H9 (cell line): Measurements from ENCODE around the gene PPP2R5B. TPM values are rescaled to one million over a fixed set of nuclear protein-coding genes. Genes with fewer than 3 reads are reported as not detected.

Experiments
- DNase-seq: peaks from one replicate; pipeline ENCODE4 v3.0.0-alpha.2; 2017
- H2AFZ ChIP-seq: one replicate; pipeline ENCODE4 v1.6.1; 2013; ENCODE audit warnings: mild to moderate bottlenecking, low read length, control low read depth, moderate library complexity
- H2AK5ac ChIP-seq: 2 replicates; pipeline ENCODE4 v1.6.1; 2013; ENCODE audit warnings: low read length, control low read depth, mixed read lengths; ENCODE audit not compliant: insufficient read length
- H2BK120ac ChIP-seq: one replicate; pipeline ENCODE4 v1.6.1; 2013; ENCODE audit warnings: low read depth, mild to moderate bottlenecking, low read length, control low read depth, inconsistent platforms; ENCODE audit not compliant: poor library complexity, severe bottlenecking
- H2BK12ac ChIP-seq: 2 replicates; pipeline ENCODE4 v1.6.1; 2013; ENCODE audit warnings: low read length, control low read depth, mixed read lengths, low read depth; ENCODE audit not compliant: insufficient read length
- H2BK15ac ChIP-seq: 2 replicates; pipeline ENCODE4 v1.6.1; 2013; ENCODE audit warnings: low read depth, low read length, control low read depth
- H2BK20ac ChIP-seq: one replicate; pipeline ENCODE4 v1.6.1; 2013; ENCODE audit warnings: low read depth, mild to moderate bottlenecking, low read length, control low read depth, inconsistent platforms; ENCODE audit not compliant: poor library complexity, severe bottlenecking
- H2BK5ac ChIP-seq: 2 replicates; pipeline ENCODE4 v1.6.1; 2013; ENCODE audit warnings: low read length, control low read depth, mixed read lengths; ENCODE audit not compliant: insufficient read length
- H3K14ac ChIP-seq: 2 replicates; pipeline ENCODE4 v1.6.1; 2013; ENCODE audit warnings: low read length, control low read depth; ENCODE audit not compliant: insufficient read depth
- H3K18ac ChIP-seq: 2 replicates; pipeline ENCODE4 v1.6.1; 2013; ENCODE audit warnings: low read depth, mild to moderate bottlenecking, mixed read lengths, low read length, control low read depth; ENCODE audit not compliant: insufficient read length
- H3K23ac ChIP-seq: 2 replicates; pipeline ENCODE4 v1.6.1; 2013; ENCODE audit warnings: low read length, control low read depth, mixed read lengths, low read depth; ENCODE audit not compliant: insufficient read length
- H3K23me2 ChIP-seq: 2 replicates; pipeline ENCODE4 v1.6.1; 2013; ENCODE audit warnings: low read depth, mild to moderate bottlenecking, mixed read lengths, low read length, control low read depth; ENCODE audit not compliant: insufficient read length, poor library complexity, severe bottlenecking
- H3K27ac ChIP-seq: 2 replicates; pipeline ENCODE4 v1.5.1; 2013; ENCODE audit warnings: low read length, control low read depth, mixed read lengths, low read depth; ENCODE audit not compliant: insufficient read length
- H3K27me3 ChIP-seq: 2 replicates; pipeline ENCODE4 v1.6.1; 2013; ENCODE audit warnings: low read length, control low read depth, inconsistent platforms; ENCODE audit not compliant: insufficient read depth
- H3K4ac ChIP-seq: 2 replicates; pipeline ENCODE4 v1.6.1; 2013; ENCODE audit warnings: low read depth, mild to moderate bottlenecking, control low read depth, inconsistent platforms, low read length, moderate library complexity
- H3K4me1 ChIP-seq: 2 replicates; pipeline ENCODE4 v1.6.1; 2013; ENCODE audit warnings: low read length, control low read depth, inconsistent platforms; ENCODE audit not compliant: insufficient read depth
- H3K4me2 ChIP-seq: 2 replicates; pipeline ENCODE4 v1.6.1; 2013; ENCODE audit warnings: low read length, control low read depth, mixed read lengths; ENCODE audit not compliant: insufficient read length, insufficient read depth
- H3K56ac ChIP-seq: 2 replicates; pipeline ENCODE4 v1.6.1; 2013; ENCODE audit warnings: low read depth, mild to moderate bottlenecking, mixed read lengths, low read length, control low read depth; ENCODE audit not compliant: insufficient read length
- H3K79me1 ChIP-seq: 2 replicates; pipeline ENCODE4 v1.6.1; 2013; ENCODE audit warnings: low read depth, mild to moderate bottlenecking, moderate library complexity, low read length, control low read depth, inconsistent platforms; ENCODE audit not compliant: insufficient read depth, poor library complexity, severe bottlenecking
- H3K79me2 ChIP-seq: 2 replicates; pipeline ENCODE4 v1.6.1; 2013; ENCODE audit warnings: low read length, control low read depth, inconsistent platforms; ENCODE audit not compliant: insufficient read depth
- H3K9ac ChIP-seq: 2 replicates; pipeline ENCODE4 v1.6.1; 2013; ENCODE audit warnings: low read length, control low read depth, mixed read lengths; ENCODE audit not compliant: insufficient read length; ENCODE audit errors: extremely low read depth
- H3K9me3 ChIP-seq: one replicate; pipeline ENCODE4 v1.6.1; 2013; ENCODE audit warnings: low read depth, low read length, inconsistent platforms; ENCODE audit not compliant: control insufficient read depth
- H3T11ph ChIP-seq: one replicate; pipeline ENCODE4 v1.6.1; 2013; ENCODE audit warnings: mild to moderate bottlenecking, low read length, control low read depth, inconsistent platforms
- H4K20me1 ChIP-seq: one replicate; pipeline ENCODE4 v1.6.1; 2013; ENCODE audit not compliant: control insufficient read depth, insufficient read length, insufficient read depth
- H4K5ac ChIP-seq: 2 replicates; pipeline ENCODE4 v1.6.1; 2013; ENCODE audit warnings: low read depth, mild to moderate bottlenecking, mixed read lengths, low read length, control low read depth; ENCODE audit not compliant: insufficient read length
- H4K8ac ChIP-seq: replicated peaks from 2 replicates; pipeline ENCODE4 v1.6.1; 2013; ENCODE audit warnings: low read length, control low read depth, mixed read lengths, low read depth; ENCODE audit not compliant: insufficient read length
- H4K91ac ChIP-seq: 2 replicates; pipeline ENCODE4 v1.6.1; 2013; ENCODE audit warnings: low read depth, mild to moderate bottlenecking, moderate library complexity, mixed read lengths, low read length, control low read depth; ENCODE audit not compliant: insufficient read length
- H3K27ac Mint-ChIP-seq, 3 experiments: 2 replicates in 2 of 3; 3 replicates in 1 of 3; pipeline ENCODE4 v1.8.0; 2020 to 2021; ENCODE audit warnings: mixed read lengths in 3 of 3, mild to moderate bottlenecking in 1 of 3, moderate library complexity in 1 of 3
- H3K27me3 Mint-ChIP-seq: 2 replicates; pipeline ENCODE4 v1.8.0; 2021; ENCODE audit warnings: low read depth, mild to moderate bottlenecking, moderate library complexity, mixed read lengths
- H3K36me3 Mint-ChIP-seq, 3 experiments: 2 replicates in 2 of 3; 3 replicates in 1 of 3; pipeline ENCODE4 v1.8.0; 2020 to 2021; ENCODE audit warnings: low read depth in 3 of 3, mixed read lengths in 3 of 3; ENCODE audit not compliant: insufficient read depth in 1 of 3
- H3K4me1 Mint-ChIP-seq, 2 experiments: 2 replicates each; pipeline ENCODE4 v1.8.0; 2020; ENCODE audit warnings: mixed read lengths in 2 of 2
- H3K4me3 Mint-ChIP-seq, 2 experiments: 2 replicates in 1 of 2; 3 replicates in 1 of 2; pipeline ENCODE4 v1.8.0; 2020 to 2021; ENCODE audit warnings: mild to moderate bottlenecking in 2 of 2, mixed read lengths in 2 of 2, moderate library complexity in 1 of 2
- H3K9me3 Mint-ChIP-seq, 2 experiments: 2 replicates in 1 of 2; 3 replicates in 1 of 2; pipeline ENCODE4 v1.8.0; 2020; ENCODE audit warnings: mild to moderate bottlenecking in 2 of 2, mixed read lengths in 2 of 2, moderate library complexity in 1 of 2
- WGBS: extraction: QIAGEN DNeasy Blood & Tissue Kit; methylation state at CpG from one replicate; pipeline ENCODE4 v1.1.7; 2013; ENCODE audit warnings: missing lambda C conversion rate, low lambda C conversion rate, mixed read lengths; ENCODE audit not compliant: insufficient read length; ENCODE audit errors: extremely low coverage; 5-methylcytosine and 5-hydroxymethylcytosine counted together
- total RNA-seq: library from RNA; stranded (reverse); gene quantifications from 2 replicates; pipeline ENCODE4 v1.2.1, GENCODE V29; 2021
- TF ChIP-seq, protein P1 (sequence below): fragments of 200-600 bp; sonication (generic); conservative IDR thresholded peaks from 3 replicates; pipeline ENCODE4 v1.8.0; 2021; ENCODE audit warnings: antibody characterized with exemption, mild to moderate bottlenecking

PPP2R5B gene
- total RNA-seq, 1 experiment from 2014 or later, result 6.3 TPM

DNA sequence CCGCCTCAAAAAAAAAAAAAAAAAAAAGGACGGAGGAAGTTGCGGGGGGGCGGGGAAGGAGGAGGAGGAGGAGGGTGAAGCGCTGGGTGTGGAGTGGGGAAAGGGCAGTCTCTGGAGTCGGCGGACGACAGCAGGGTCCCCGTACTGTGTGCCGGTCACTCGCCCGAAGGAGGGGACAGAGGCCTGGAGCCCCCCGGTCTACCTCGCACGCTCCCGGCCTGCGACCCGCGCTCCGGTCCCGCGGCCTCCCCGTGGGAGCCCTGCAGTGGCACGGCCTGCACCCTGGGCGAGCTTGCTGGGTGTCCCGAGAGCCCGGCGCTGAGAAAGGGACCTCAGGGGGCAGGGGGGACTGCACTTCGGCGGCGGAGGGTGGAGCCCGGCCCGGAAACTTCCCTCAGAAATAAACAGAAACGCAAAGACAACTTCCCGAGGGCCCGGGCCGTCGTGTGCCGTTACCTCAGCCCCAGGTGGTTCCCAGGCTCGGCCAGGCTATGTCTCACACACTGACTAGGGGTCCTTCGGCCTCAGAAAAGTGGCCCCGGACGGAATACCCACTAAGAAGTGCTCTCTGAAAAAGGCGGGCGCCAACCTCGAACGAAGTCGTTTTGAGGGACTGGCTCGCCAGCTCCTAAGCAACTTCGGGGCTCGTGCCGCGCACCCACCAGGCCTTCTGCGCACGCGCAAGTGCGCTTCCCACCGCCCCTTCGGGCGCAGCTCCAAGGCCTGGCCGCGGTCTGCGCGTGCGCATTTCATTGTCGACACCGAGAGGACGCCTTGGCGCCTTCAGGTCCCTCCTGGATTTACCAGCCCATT is 47.1 kb downstream of the PPP2R5B start, which contains the start of gene MAJIN:
MAJIN (minus strand) TSS at position 688 of the 813 bp plus-strand sequence. CDS start 12,703 bp downstream, outside the sequence.
- no peak within 1 kb of the TSS for H3K4me2 ChIP-seq
- TF ChIP-seq, protein P1, sequence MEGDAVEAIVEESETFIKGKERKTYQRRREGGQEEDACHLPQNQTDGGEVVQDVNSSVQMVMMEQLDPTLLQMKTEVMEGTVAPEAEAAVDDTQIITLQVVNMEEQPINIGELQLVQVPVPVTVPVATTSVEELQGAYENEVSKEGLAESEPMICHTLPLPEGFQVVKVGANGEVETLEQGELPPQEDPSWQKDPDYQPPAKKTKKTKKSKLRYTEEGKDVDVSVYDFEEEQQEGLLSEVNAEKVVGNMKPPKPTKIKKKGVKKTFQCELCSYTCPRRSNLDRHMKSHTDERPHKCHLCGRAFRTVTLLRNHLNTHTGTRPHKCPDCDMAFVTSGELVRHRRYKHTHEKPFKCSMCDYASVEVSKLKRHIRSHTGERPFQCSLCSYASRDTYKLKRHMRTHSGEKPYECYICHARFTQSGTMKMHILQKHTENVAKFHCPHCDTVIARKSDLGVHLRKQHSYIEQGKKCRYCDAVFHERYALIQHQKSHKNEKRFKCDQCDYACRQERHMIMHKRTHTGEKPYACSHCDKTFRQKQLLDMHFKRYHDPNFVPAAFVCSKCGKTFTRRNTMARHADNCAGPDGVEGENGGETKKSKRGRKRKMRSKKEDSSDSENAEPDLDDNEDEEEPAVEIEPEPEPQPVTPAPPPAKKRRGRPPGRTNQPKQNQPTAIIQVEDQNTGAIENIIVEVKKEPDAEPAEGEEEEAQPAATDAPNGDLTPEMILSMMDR, result no peak
- H2AFZ ChIP-seq, result no peak within 1 kb of the TSS
- H2AK5ac ChIP-seq, result no peak within 1 kb of the TSS
- no peaks in the 10 kb centered on the region for H3K9me3 ChIP-seq
- H3K23ac ChIP-seq, result no peak within 1 kb of the TSS
- no peaks in the 10 kb centered on the region for H3K79me2 ChIP-seq
- peak; percentile 91 for DNase-seq
- no peak within 1 kb of the TSS for H3K27ac ChIP-seq
- H2BK15ac ChIP-seq, result no peak within 1 kb of the TSS
- H3K79me1 ChIP-seq, result no peaks in the 10 kb centered on the region
- H3K23me2 ChIP-seq, result no peaks in the 10 kb centered on the region
- Mint-ChIP-seq H3K4me3 (no peak within 1 kb of the TSS), H3K36me3 (no peaks in the 10 kb centered on the region), H3K27ac (no peak within 1 kb of the TSS; a peak in 1 of 7 replicates), H3K27me3 (peaks cover 9% of the 10 kb centered on the region), H3K4me1 (peaks cover 0 to 3% of the 10 kb centered on the region in 2 experiments; a peak in 1 of 4 replicates), H3K9me3 (peaks cover 0 to 3% of the 10 kb centered on the region in 2 experiments; a peak in 1 of 5 replicates)
- H3K4me1 ChIP-seq, result no peaks in the 10 kb centered on the region
- WGBS, result no CpG with 5 or more reads among the region's 69 CpGs
- H3K4ac ChIP-seq, result no peak within 1 kb of the TSS
- no peak within 1 kb of the TSS for H2BK120ac ChIP-seq
- H4K91ac ChIP-seq, result no peak within 1 kb of the TSS
- H3K27me3 ChIP-seq, result no peaks in the 10 kb centered on the region
- H3K18ac ChIP-seq, result no peak within 1 kb of the TSS
- H3T11ph ChIP-seq, result no peak within 1 kb of the TSS
- H3K14ac ChIP-seq, result no peak within 1 kb of the TSS
- no peaks in the 10 kb centered on the region for H4K20me1 ChIP-seq
- no peak within 1 kb of the TSS for H3K56ac ChIP-seq
- no peak within 1 kb of the TSS for H2BK12ac ChIP-seq
- H4K5ac ChIP-seq, result no peak within 1 kb of the TSS
- no peak within 1 kb of the TSS for H3K9ac ChIP-seq
- no peak within 1 kb of the TSS for H2BK5ac ChIP-seq
- no peak within 1 kb of the TSS for H4K8ac ChIP-seq
- no peak within 1 kb of the TSS for H2BK20ac ChIP-seq
